Measurements from ENCODE around the gene TENT5A. TPM values are rescaled to one million over a fixed set of nuclear protein-coding genes. Genes with fewer than 3 reads are reported as not detected.

The TENT5A gene
- total and polyA plus RNA-seq, 2 donors (not counting 3 experiments of a cell fraction or from before 2014, with no cell fraction given): 0.26 to 1.2 TPM

DNA sequence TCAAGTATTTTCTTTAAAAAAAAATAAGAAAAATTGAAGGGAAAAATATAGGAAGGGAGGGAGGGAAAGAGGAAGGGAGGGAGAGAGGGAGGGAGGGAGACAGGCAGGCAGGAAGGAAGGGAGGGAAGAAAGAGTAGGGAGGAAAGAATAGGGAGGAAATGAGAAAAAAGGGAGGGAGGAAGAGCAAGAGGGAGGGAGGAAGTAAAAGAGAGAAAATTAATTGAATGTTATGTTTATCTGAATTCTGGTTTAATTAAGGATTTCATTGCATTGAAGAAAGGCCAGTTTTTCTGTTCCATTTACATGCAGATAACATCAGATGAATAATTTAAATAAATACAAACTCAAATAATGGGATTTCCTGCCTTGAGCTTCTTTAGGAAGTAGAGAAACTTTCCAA lies 47.8 kb downstream of the TENT5A start:
- Histone ChIP-seq H3K9ac (replicated peaks; ENCODE audit: extremely low read depth, insufficient read depth, low read length) (no peak overlapping the region), H3K79me2 (ENCODE audit: control insufficient read depth, insufficient read depth, low read length) (no peaks in the 10 kb centered on the region), H3K27ac (ENCODE audit: insufficient read depth, low read depth, low read length) (no peak overlapping the region), H3K9me3 (replicated peaks; ENCODE audit: control insufficient read depth, insufficient read depth, low read length) (no peaks in the 10 kb centered on the region), H3K27me3 (ENCODE audit: control insufficient read depth in 2 of 2, insufficient read depth in 2 of 2, low read length in 2 of 2) (no peaks in the 10 kb centered on the region), H3K4me2 (ENCODE audit: insufficient read depth, low read length) (no peak overlapping the region), H3K36me3 (ENCODE audit: control insufficient read depth in 2 of 2, extremely low read depth in 1 of 2, insufficient read depth in 2 of 2, low read length in 2 of 2) (no peaks in the 10 kb centered on the region), H4K20me1 (replicated peaks; ENCODE audit: control insufficient read depth, extremely low read depth, insufficient read depth, low read length) (no peaks in the 10 kb centered on the region), H3K9me1 (replicated peaks; ENCODE audit: control insufficient read depth, extremely low read depth, insufficient read depth, low read length) (no peaks in the 10 kb centered on the region), H3K4me1 (ENCODE audit: control insufficient read depth, extremely low read depth, insufficient read depth, low read length) (no peaks in the 10 kb centered on the region), H2AFZ (ENCODE audit: low read depth, low read length) (no peak overlapping the region), H3K4me3 (replicated peaks in 1 of 3; ENCODE audit: insufficient read depth in 1 of 3, low read depth in 1 of 3, low read length in 3 of 3) (no peak overlapping the region)
- CTCF ChIA-PET: interaction anchor here (1.1 kb wide), 1 partner anchor 1490 kb away, joined by 3 read pairs; no protein-coding TSS in a partner anchor
- intact Hi-C loops (cut with micrococcal nuclease): no loop called here
- TF ChIP-seq POLR2AphosphoS5 (IDR thresholded peaks at IDR 0.05; ENCODE audit: insufficient read depth, low read depth, low read length) (no peak), FOS (IDR thresholded peaks at IDR 0.05; ENCODE audit: borderline replicate concordance, insufficient read depth, low read length) (no peak), POLR2A (IDR thresholded peaks at IDR 0.05; ENCODE audit: low read depth, low read length) (no peak), JUN (IDR thresholded peaks at IDR 0.05; ENCODE audit: borderline replicate concordance, insufficient read depth, insufficient read length, low read depth) (no peak), EZH2 (IDR thresholded peaks at IDR 0.05; ENCODE audit: borderline replicate concordance, low read depth, low read length, severe bottlenecking) (no peak), MYC (IDR thresholded peaks at IDR 0.05; ENCODE audit: low read depth, low read length) (no peak), GATA2 (IDR thresholded peaks at IDR 0.05; ENCODE audit: insufficient read depth, insufficient read length, low read depth, low read length) (no peak)
- TF ChIP-seq, protein P1, sequence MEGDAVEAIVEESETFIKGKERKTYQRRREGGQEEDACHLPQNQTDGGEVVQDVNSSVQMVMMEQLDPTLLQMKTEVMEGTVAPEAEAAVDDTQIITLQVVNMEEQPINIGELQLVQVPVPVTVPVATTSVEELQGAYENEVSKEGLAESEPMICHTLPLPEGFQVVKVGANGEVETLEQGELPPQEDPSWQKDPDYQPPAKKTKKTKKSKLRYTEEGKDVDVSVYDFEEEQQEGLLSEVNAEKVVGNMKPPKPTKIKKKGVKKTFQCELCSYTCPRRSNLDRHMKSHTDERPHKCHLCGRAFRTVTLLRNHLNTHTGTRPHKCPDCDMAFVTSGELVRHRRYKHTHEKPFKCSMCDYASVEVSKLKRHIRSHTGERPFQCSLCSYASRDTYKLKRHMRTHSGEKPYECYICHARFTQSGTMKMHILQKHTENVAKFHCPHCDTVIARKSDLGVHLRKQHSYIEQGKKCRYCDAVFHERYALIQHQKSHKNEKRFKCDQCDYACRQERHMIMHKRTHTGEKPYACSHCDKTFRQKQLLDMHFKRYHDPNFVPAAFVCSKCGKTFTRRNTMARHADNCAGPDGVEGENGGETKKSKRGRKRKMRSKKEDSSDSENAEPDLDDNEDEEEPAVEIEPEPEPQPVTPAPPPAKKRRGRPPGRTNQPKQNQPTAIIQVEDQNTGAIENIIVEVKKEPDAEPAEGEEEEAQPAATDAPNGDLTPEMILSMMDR (IDR thresholded peaks at IDR 0.05; ENCODE audit: extremely low read depth in 1 of 2, insufficient read depth in 1 of 2, low read depth in 1 of 2, low read length in 2 of 2): no peak
- TF ChIP-seq, protein P2, sequence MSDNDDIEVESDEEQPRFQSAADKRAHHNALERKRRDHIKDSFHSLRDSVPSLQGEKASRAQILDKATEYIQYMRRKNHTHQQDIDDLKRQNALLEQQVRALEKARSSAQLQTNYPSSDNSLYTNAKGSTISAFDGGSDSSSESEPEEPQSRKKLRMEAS (IDR thresholded peaks at IDR 0.05; ENCODE audit: insufficient read depth, insufficient read length): no peak
- DNase-seq (ENCODE audit: low read depth, low spot score) (no peak), FAIRE-seq (no peak)
- dilution Hi-C loops (cut with MboI; ENCODE audit: extremely low pct_ligation_motif_present, low sequenced_read_pairs): no loop called here
- POLR2A ChIA-PET: no interaction called here
- BruUV-seq (replicated peaks): no TSS peak
